ENCODE data around the gene HDAC9.

The HDAC9 gene

DNA sequence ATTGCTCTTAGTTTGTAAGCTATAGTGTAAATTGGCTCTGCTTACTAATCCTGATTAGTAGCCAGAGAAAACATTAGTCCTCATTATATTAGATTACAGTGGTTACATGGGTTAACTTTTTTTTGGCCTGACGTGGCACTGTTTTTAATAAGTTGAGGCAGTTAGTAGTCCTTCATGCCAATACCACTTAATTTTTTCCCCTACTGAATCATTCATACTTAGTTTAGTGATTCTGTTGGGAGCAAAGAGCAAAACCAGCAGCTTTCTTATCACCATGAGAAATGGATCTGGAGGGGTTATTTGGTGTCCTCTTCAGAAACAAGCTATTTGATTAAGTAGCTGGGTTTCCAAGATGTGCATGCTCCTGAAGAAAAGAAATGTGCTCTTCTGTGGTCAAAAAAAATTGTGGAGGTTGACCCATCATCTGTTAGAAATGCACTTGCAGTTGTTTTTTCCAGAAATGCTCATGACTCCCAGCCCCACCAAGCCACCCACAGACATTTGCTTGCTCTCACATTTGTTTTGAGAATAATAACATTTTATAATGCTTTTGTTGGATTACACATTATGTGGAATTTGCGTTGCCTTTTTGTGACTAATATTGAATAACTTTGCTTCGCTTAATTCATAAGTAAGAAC, 258.5 kb downstream of the HDAC9 start:
- peak; percentile 83 for DNase-seq

DNA sequence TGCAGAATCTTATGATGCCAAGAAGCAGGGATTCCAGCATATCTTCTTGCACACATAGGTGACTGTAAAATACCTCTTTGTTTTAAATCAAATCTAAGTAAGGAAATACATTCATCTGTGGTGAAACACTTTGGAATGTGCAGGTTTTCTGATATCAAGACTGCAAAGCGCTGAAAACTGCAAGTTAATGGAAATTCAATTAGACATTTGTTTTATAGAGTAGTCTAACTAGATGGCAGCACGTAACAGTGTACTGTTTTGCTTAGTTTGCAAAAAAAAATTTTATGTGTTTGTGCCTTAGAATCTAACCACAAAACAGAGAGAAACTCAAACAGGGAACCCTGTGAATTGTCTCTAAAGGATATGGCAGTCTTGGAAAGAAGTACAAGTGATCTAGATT, 259.2 kb downstream of the HDAC9 start:
- peak; percentile 83 for DNase-seq

DNA sequence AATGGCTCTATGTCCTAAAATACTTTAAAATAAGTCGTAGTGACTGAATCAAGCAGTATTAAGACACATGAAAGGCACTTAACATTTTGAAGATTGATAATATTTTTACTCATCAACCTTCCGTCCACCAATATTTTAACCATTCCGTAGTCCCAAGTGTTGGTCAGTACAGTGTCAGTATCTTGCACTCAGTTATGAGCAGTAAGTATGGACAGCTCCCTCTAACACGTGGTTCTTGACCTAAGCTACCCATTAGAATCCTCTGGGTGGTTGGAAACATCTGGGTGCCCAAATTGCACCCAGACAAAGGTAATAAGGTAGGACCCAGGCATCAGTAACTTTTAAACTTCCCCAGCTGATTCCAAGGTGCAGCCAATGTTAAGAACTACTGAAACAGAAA, 260.2 kb downstream of the HDAC9 start:
- no peak for DNase-seq

DNA sequence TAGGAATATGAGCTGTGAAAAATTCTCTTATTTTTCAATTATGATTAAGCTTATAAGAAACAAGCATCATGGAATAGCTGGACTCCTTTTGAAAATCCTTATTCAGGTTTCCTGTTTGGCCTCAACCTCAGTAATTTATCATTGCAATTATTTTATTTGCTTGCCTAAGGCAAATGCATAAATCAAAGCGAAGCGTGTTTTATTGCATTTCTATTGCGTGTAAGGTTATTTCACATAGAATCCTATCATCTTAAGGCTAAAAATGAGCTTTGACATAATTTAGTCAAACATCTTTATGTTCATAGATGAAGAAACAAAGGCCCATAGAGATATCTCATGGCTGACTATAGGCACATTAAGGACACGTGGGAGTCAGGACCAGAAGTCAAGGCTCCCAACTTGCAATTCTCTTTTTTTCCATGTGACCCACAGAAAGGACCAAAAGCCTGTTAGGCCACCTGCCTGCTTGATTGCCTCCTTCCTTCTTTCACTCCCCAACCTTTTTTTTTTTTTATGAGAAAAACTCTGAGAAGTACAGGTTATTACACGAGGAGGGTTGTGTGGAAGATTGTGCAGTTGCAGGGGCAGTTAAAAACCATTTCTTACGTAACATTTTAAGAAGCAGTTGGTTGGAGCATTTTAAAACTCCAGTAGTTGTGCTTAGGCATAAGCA, 261.0 kb downstream of the HDAC9 start:
- no peak for DNase-seq

DNA sequence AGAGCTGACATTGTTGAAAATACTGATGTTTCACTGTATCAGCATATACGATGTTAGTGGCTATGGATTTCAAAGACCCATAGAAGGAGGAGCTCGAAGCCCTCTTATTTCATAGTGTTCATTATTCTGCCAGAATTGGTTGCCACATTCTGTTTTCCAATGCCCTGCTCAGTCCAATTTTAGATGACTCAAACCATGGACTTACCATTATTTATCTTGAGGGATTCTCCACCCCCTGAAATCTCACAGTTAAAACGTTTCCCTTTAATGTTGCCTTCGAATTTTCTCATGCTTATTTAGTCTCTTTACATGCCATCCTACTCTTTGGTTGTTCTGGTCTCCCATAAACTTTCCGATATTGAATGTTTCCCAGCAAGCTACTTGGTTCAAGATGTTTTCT, 264.5 kb downstream of the HDAC9 start:
- no peak for DNase-seq

DNA sequence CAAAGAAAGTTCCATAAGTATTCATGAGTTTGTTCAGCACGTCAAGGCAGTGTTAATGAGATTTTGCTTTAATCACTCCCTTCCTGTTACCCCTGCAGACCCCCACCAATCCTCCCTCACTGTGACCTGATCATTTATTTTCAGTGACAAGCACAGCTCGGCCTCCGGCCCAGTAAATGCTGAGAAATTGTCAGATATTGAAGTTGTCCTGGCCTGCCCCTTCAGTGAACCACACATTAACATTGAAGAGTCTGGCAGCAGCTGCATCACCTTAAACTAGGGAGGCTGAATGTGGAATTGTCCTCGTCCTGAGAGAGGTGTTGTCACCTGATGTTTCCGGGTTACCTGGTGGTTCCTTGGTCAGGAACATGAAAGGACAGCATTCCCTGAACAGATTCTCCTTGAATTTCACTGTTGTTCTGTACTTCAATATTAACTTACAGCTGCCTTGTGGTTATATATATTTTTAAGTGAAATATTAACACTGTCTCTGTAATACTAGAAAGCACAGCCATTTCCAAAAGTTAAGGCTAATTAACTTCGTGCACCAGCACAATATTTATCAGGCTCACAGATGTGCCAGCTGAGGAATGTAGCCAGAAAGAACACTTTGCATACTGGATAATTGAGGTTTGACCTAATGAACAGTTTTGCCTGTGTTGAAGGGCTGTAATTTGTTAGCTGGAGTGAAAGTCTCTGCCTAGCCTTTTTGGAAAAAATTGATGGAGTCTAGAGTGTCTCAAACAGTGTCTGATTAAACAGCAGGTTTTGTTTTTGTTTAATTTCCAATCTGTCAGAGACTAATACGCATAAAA, 265.3 kb downstream of the HDAC9 start:
- no peak for DNase-seq

DNA sequence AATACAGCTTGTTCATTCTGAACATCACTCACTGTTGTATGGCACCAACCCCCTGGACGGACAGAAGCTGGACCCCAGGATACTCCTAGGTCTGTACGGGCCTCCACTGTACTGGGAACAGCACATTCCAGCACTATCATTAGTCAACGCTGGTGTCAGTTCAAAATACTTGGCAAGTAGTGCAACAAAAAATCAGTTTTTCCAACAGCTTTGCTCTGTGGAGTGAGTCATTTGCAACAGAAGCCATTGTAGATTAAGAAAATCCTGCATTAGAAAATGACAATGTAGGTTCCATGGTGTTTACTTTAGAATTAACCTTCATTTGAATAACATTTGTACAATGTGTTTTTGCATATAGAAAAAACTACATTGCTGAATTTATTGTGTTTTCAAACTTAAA, 266.6 kb downstream of the HDAC9 start:
- DNase-seq, result peak; percentile 88

DNA sequence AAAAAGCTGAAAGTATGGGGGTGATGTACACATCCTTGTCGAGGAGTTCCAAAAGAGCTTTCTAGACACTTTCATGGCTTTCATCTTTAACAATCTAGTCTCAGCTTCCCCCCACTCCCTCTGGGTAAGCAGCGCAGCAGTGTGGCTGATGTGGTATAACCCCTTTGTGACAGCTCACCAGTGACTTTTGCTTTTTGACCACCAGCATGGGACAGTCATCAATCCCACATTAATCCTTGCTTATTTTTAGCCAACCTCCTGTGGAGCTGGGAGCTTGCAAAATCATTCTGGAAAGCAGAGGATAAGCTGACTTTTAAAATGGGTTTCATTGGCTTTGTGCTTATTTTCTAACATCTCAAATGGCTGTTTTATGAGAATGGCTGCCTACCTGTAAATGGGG, 272.7 kb downstream of the HDAC9 start:
- no peak for DNase-seq

DNA sequence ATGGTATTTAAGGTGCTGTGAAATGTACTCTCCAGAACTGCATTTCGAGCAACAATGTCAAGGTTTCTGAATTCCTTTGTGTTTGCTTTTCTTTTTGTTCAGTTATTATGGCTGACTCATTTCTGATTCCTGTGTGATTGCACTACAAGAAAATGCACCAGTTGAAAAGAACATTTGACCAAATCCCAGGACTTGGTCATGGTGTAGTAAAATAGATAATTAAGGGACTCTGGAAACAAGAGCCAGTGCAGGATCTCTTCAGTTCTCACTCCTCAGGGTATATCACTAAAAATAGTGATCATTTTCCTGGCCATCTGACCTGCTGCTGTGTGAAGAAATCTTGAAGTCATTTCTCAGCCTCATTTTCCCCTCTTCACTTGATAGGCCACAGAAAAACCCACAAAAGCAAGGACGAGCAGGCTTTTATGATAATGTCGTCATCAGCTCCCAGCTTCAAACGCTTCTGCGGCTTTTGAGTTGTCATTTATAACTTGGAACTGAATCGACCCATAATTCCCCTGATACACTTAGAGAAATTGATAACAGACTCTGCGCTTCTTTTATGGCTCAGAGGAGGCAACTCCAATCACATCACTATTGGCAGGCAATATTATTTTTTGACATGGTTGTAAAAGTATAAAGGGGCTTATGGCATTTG, 274.7 kb downstream of the HDAC9 start:
- DNase-seq, result peak; percentile 75

DNA sequence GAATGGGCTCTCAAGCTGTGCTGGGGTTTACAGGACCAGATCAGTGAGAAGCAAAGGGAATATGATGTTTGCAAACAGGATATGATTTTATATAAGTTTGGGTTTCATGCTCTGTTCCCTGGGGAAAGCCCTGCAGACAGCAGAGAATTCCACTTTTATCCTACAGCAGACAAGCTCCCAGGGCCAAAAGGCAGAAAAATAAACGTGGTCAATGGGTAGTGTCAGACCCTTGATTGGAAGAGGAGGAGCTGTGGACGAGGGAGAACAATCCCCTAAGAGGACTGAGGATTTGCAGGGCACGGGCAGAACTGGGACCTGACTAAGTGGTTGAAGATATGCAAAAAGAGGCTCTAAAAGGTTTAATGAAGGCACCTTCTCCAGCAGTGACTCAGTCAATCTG, 275.3 kb downstream of the HDAC9 start:
- no peak for DNase-seq

DNA sequence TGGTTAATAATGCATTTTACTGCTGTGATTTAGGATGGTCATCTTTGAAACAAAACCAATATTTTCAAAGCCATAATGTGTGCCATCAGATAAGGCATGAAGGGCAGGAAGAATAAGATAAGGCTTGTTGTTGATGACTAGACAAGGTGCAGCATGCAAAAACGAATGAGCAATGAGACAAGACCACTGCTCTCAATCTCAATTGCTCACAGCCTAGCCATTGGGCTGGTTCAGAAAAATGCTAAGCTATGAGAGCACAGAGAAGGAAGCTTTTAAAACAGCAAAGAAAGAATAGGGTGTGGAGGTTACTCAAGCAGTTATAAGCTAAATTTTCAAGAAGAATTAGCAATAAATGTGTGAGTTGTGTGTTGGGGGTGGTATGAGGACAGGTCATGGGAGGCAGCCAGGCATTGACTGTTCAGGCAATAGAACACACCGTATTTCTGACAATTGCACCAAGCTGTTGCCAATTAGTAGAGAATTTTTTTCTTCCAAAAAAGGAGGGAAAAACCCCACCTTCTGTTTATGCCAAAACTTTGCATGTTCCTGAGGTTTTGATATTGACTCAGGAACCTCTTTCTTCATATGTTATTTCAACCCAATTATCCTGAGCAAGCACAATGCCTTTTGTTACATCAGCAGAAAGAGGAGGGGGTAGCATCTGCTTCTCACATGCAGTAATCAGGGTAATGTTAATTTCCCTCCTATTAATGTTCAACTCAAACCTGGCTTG, 276.5 kb downstream of the HDAC9 start:
- no peak for DNase-seq

DNA sequence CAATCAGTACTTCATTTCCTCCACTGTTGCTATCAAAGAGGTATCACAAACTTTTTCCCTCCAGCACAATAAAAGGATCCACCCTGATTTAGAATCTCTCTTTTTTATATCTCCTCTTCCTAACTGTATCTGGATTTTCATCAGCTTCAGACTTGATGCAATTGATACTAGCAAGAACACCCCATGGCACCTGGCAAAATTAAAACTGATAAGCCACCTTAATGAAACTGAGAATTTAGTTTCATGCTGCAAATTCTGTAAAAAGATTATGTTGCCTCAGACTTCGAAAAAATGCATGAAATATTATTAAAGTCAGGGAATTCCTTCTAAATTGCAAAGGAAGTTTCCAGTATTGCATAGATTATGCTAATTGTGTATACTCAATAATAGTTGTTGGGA, 277.0 kb downstream of the HDAC9 start:
- no peak for DNase-seq

DNA sequence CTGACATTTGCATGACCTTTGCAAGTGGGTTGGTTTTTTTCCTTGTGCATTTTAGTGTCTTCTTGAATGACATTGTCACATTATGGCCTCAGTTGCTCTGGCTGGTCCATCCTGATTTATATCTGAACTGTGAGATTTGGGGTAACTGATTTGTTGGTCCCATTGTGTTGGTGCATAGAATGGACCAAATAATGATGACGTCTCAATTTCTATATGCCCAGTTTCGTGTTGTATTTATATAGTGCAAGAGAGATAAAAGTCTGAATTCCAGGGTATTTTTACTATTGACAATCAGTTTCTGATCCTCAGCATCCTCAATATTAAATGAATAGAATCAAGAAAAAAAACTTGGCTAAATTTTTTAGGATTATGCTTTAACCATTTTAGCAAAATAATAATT, 281.8 kb downstream of the HDAC9 start:
- no peak for DNase-seq

DNA sequence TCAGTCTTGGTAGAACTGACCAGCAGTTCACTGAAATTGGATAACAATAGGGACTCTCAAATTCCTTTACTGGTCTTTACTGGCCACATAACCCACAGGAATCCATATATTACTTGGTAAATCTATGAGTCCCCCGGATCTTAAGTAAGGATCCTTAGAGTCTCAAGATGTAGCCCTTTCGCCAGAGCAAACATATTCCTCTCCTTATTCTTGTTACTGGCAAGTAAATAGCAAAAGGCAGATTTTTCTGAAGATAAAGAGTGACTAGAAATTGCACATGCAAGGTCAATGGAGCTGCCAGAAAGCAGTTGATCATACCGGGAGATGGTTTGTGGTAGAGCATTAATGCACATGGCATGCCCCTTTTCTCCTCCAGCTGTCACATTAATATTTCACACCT, 283.0 kb downstream of the HDAC9 start:
- DNase-seq, result no peak

DNA sequence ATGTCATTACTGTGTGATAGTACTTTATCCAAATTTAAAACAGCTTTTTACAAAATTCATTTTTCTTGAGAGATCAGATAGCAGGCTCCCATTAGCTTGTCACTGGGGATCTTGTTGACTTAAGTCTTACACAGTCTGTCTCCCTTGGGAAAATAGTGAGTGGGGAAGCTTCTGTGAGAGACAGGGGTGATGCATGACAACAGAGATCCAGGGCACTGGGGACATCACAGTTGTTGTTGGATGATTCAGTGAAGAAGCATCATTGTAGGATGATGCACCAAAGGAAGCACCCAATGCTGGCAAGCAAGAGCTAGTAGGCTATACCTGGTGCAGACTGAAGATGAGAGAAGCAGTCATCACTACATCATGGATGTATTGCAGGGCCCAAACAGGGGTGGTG, 284.7 kb downstream of the HDAC9 start:
- DNase-seq, result no peak

DNA sequence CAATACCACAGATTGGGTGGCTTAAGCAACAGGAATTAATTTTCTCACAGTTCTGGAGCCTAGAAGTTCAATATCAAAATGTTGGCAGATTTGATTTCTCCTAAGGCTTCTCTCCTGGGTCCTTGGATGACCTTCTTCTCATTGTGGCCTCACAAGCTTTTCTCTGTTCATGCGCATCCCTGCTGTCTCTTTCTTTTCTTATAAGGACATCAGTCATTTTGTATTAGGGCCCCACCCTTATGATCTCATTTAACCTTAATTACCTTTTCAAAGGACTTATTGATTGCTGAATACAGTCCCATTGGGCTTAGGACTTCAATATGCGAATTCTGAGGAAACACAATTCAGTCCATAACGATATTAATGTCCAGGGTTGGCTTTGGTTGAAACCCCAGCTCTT, 285.4 kb downstream of the HDAC9 start:
- no peak for DNase-seq

DNA sequence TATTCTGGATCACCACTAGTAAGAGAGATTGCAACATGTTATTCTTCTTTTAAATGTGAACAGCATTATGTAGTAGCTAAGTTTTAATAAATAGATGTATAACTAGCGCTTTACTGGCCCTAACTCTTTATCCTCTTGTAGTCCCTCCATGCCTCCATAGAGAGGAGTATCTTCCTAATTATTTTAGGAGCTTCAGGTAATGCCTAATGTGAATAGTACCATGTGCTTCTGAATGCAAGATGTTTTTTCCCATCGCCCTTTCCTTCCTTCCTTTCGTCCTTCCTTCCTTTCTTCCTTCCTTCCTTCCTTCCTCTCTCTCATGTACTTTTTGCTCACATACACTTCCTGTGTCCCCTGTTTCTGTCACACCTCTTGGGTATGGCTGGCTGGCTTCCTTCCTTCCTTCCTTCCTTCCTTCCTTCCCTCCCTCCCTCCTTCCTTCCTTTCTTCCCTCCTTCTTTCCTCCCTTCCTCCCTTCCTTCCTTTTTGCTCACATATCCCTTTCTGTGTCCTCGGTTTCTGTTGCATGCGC, 290.7 kb downstream of the HDAC9 start:
- no peak for DNase-seq

DNA sequence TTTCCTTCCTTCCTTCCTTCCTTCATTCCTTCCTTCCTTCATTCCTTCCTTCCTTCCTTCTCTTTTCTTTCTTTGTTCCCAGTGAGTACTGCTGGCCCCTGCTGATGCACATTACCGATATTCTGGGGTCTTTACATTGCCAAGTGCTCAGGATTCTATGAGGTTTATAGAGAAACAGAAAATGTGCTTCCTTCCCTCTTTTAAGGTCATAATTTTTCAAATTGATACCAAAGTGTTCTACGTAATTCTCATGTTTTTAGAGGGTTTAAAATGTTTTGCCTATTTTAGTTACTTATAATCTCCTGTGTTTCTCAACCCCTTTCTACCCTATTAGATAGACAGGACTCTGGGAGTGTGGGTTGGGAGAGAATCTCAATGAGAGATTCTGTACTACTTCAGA, 291.2 kb downstream of the HDAC9 start:
- no peak for DNase-seq

DNA sequence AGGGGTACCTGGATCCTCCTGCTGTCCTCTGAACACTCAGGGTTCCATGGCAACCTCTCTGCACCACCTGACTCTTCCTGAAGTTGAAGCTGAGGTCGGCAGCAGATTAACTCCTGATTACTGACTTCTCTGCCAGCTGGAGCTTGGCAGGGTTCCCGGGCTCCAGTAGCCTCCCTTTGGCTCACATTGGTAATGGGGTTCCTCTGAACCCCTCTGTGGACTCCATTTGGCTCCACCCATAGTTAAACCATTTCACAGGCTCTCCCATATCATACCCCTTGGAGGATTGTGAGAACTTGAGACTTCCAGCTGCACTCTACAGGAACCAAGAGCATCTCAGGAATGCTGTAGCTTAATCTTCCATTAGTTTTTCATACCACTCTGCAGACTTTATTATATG, 292.5 kb downstream of the HDAC9 start:
- peak; percentile 48 for DNase-seq

DNA sequence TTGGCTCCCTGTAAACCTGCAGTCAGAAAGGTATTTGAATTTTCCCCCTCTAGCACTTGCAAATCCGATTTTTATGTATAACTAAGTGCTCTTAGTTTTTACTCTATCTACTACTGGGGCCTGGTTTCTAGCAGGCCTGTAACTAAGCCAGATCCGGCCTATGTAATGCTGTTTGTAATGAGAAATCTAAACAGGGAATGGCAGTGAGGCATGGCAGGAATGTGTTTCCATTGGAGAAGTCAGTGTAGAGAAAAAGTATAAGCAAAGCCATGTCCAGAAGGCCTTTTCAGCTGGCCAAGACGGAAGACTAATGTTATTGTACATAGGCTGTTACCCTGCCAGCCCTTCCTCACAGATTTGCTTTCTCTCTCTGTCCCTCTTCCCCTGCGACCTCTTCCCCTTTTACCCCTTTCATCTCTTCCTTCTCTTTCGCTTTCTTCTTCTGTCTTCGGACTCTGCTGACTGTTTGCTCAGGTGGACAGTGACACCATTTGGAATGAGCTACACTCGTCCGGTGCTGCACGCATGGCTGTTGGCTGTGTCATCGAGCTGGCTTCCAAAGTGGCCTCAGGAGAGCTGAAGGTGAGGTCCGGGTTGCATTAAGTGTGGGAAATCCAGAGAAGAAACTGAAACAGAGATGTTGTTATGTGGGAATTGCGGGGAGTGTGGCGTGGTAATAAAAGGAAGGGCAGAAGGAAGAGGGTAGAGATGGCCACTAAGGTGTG, 297.5 kb downstream of the HDAC9 start:
- no peak for DNase-seq

DNA sequence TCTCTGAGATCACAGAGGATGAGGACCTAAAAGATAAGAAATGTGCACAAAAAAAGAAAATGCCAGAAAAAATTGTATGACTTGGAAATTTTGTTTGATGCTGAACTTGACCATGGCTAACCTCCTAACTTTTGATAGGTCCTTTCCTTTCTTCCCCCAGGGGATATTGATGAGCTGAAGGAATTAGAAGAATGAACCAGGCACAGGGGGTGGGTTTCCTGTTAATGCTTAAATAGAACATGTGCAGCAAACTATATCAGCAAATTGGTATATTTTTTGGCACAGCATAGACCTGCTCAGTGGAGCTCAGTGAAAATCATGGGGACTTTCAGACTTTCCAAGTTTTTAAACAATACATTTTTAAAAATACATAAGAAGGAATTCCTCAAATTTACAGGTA, 300.7 kb downstream of the HDAC9 start:
- no peak for DNase-seq
